GM19193 (cell line): ENCODE measurements around the gene ALS2.

Source experiments
- POLR2A ChIP-seq: IDR thresholded peaks from 4 replicates; pipeline ENCODE4 v1.6.1; 2011; ENCODE audit not compliant: insufficient read depth, insufficient read length; ENCODE audit errors: extremely low read depth

Gene ALS2

GRCh38 chr2:201715459-201715858 lies 65.3 kb downstream of the ALS2 start:
- TF ChIP-seq POLR2A, result no peak

DNA sequence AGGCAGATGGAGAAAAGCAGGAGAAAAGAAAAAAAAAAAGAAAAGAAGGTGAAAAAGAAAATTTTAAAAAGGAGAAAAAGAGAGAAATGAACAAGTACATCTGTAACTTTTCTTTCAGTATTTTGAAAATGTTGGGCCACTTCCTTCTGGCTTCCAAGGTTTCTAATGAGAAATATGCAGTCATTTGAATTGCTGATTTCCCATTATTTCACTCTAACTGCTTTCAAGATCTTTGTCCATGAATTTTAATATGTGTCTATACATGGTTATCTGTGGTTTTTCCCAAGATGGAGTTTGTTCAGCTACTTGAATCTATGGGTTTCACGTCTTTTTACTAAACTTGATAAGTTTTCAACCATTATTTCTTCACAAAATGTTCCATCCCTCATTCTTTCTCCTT lies 68.0 kb downstream of the ALS2 start:
- no peak for TF ChIP-seq POLR2A

DNA sequence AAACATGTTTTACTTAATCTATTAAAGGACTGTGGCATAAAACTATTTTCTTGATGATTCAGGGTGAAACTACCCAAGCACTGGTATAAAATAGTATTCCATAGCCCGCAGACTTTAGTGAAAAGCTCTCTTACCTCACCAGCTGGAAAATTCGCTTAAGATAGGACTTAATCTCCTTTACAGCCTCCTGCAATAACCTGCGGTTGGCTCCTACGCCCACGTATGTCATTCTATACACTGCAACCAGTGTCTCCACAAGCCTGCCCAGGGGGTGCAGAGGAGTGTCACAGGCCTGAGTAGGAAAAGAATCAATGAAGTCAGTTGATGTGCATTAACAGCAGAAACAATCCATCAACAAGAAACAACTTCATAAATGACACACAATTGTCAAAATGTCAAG lies 71.0 kb downstream of the ALS2 start:
- TF ChIP-seq POLR2A, result no peak

DNA sequence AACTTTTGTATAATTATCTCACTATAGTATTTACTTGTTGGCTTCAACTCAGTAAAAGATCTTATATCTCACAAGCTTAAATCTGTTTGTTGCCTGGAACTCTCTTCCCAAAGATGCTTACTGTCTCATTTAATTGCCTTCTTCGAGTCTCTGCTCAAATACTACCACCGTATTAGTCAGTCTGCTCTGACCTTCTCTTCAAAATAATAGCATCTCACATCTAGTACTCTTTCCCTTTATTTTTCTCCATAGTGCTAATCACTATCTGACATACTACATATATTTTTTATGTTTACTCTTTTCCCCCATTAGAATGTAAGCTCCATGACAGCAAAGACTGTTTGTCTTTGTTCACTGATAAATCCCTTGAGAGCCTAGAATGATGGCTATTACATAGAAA lies 71.7 kb downstream of the ALS2 start:
- no peak for TF ChIP-seq POLR2A

GRCh38 chr2:201707753-201708152 lies 73.0 kb downstream of the ALS2 start:
- no peak for TF ChIP-seq POLR2A

- no peak for TF ChIP-seq POLR2A
Measured at GRCh38 chr2:201707142-201707541, 73.6 kb downstream of the ALS2 start.

GRCh38 chr2:201704536-201704935 lies 76.2 kb downstream of the ALS2 start:
- TF ChIP-seq POLR2A, result no peak

DNA sequence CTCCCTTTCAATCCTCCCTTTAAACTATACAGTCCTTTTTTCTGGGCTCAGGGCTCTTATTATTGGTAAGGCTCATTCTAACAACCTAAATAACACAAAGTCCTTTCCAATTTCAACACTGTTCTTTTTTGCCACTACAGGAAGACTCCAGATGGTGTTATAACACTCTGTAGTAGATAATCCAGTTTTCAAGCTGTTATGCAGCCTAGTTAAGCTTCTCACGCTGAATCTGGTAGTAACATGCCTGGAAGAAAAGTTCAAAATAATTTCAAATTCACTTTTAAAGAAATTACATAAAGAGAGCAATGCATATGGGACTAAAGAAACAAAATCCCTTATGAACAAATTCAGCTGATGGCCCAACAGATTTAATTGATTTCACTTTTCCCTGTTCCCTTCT lies 79.1 kb downstream of the ALS2 start:
- TF ChIP-seq POLR2A, result no peak

GRCh38 chr2:201699416-201699815 lies 81.3 kb downstream of the ALS2 start:
- TF ChIP-seq POLR2A, result no peak

GRCh38 chr2:201698588-201699226 lies 82.0 kb downstream of the ALS2 start, which contains the start of gene MPP4:
TSS of gene MPP4 (minus strand) at chr2:201698644. CDS start at chr2:201693954, 4,690 bp downstream.
- TF ChIP-seq POLR2A, result no peak

DNA sequence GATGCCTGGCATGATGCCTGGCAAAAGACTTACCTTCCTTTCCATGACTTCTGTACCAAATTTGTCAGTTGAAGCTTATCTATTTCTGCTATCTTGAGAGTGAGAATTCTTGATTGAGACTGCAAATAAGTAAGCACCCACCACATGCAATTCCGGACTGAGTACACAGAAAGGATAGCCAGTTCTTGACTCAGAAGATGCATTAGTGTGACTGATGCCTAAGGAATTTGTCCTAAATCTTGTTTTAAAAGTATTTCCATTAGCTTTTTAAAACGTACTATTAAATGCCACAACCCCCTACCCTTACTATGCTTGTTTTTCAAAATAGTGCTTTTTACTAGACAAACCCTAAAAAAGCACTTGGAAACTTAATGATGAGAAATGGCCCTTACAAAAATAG lies 82.8 kb downstream of the ALS2 start:
- TF ChIP-seq POLR2A, result no peak

- TF ChIP-seq POLR2A, result no peak
Measured at GRCh38 chr2:201696151-201696659, 84.5 kb downstream of the ALS2 start.

DNA sequence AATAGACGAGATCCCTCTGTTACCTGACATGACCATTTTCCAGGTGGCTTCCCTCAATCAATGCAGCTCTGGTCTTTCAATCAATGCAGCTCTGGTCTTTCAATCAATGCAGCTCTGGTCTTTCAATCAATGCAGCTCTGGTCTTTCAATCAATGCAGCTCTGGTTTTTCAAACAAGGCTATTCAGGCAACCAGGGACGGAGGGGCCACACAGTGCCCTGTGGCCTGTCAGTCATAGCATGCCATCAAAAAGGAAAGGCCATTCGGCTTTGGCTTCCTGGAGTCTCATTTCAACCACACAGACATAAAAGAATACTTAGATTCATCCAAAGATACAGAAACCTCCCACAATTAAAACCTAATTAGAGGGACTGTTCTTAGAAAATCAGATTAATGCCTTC lies 95.6 kb downstream of the ALS2 start:
- TF ChIP-seq POLR2A, result no peak

DNA sequence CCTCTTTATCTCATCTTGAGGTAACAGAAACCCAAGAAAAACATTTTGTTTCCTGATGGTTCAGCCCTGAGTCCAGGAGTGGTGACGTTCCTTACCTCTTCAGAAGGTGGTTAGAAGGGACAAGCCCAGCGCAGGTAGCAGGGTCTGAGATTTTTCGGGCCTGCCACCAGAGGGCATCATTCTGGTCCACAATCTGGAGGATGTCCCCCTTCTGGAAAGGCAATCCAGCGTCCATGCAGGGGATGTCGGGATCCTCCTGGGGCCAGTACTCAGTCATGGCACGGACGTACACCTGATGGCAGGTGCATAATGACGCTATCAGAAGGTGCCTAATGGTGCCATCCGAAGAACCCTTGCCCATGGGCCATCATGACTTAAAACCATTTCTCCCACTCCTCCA lies 100.0 kb downstream of the ALS2 start:
- TF ChIP-seq POLR2A, result no peak

- TF ChIP-seq POLR2A, result no peak
Measured at GRCh38 chr2:201678401-201678800, 102.3 kb downstream of the ALS2 start.

GRCh38 chr2:201675454-201675853 lies 105.3 kb downstream of the ALS2 start:
- no peak for TF ChIP-seq POLR2A

DNA sequence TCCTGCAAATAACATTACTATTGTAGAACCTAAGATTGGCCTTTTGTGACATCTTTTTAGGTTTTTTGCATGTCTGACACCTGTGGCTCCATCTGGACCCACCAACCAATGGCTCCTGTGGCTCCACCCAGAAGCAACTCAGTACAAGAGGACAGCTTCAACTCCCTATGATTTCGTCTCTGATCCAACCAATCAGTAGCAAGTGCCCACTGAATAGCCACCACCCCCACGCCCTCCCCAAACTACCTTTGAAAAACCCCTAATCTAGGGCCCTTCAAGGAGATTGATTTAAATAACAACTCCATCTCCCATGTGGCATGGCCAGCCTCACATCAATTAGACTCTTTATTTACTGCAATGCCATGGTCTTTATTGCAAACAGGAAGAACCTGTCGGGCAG lies 105.9 kb downstream of the ALS2 start:
- TF ChIP-seq POLR2A, result no peak

GRCh38 chr2:201674298-201674697 lies 106.4 kb downstream of the ALS2 start:
- no peak for TF ChIP-seq POLR2A

DNA sequence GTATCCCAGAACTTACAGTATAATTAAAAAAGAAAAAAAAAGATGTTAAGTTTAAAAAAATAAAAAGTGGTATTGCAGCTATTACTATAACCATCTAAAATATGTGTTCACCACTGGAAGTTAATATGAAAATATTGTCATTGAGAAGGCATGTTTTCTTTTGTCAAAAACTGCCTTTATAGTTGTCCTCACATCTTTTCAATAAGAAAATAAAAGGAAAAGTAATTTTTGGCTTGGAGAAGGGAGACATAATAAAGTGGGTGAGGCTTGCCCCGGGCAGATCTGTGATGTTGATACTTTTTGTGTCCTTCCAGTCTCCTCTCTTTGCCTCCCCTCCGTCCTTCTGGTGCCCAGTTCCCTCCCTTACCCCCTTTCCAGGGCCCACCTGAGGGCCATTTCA lies 107.2 kb downstream of the ALS2 start:
- no peak for TF ChIP-seq POLR2A
